ENCODE data around the gene SNAP47. TPM values are rescaled to one million over a fixed set of nuclear protein-coding genes. Genes with fewer than 3 reads are reported as not detected.
"Not testable (repeated sequence)": the region's sequence is repeated elsewhere in the genome, so short reads cannot be mapped to it uniquely, and the experiment has no call there.

Gene SNAP47
- total and polyA plus RNA-seq, 2 experiments from 2014 or later: 42.6 to 49.6 TPM

GRCh38 chr1:227707846-227708245 is 27.4 kb upstream of the SNAP47 start:
- TF ChIP-seq EZH2 (IDR thresholded peaks at IDR 0.05; ENCODE audit: borderline replicate concordance) (no peak), CTCF (IDR thresholded peaks at IDR 0.05; ENCODE audit: poor library complexity) (no peak), EZH2phosphoT487 (IDR thresholded peaks at IDR 0.05; ENCODE audit: low read depth, severe bottlenecking, unreplicated experiment) (no peak)
- H3K79me2 ChIP-seq: no peaks in the 10 kb centered on the region
- H3K4me1 ChIP-seq (ENCODE audit: insufficient read depth): no peaks in the 10 kb centered on the region
- H3K4me2 ChIP-seq: no peak overlapping the region
- H3K9me2 ChIP-seq (replicated peaks; ENCODE audit: insufficient read depth): no peaks in the 10 kb centered on the region
- no peak overlapping the region for H3K27ac ChIP-seq
- H3K4me3 ChIP-seq: no peak overlapping the region
- H4K20me1 ChIP-seq (ENCODE audit: insufficient read depth, poor library complexity, severe bottlenecking): no peaks in the 10 kb centered on the region
- DNase-seq (ENCODE audit: low spot score): no peak
- H3K36me3 ChIP-seq (replicated peaks; ENCODE audit: insufficient read depth, low read depth): no peaks in the 10 kb centered on the region
- 71% methylated on average over 1 of the region's 1 CpG for WGBS (ENCODE audit: low lambda C conversion rate, missing lambda C conversion rate)
- H3K27me3 ChIP-seq: no peaks in the 10 kb centered on the region
- no peak overlapping the region for H2AFZ ChIP-seq
- H3K9me3 ChIP-seq (ENCODE audit: low read depth): no peaks in the 10 kb centered on the region

GRCh38 chr1:227709451-227709850 is 25.8 kb upstream of the SNAP47 start:
- no peak overlapping the region for H3K4me3 ChIP-seq
- 79% methylated on average over 1 of the region's 1 CpG for WGBS (ENCODE audit: low lambda C conversion rate, missing lambda C conversion rate)
- TF ChIP-seq CTCF (IDR thresholded peaks at IDR 0.05; ENCODE audit: poor library complexity): no peak
- TF ChIP-seq EZH2 (IDR thresholded peaks at IDR 0.05; ENCODE audit: borderline replicate concordance): no peak
- TF ChIP-seq EZH2phosphoT487 (IDR thresholded peaks at IDR 0.05; ENCODE audit: low read depth, severe bottlenecking, unreplicated experiment): no peak

GRCh38 chr1:227710474-227710873 is 24.8 kb upstream of the SNAP47 start:
- not testable (repeated sequence) for H3K79me2 ChIP-seq; H3K36me3 ChIP-seq (replicated peaks; ENCODE audit: insufficient read depth, low read depth); H3K4me1 ChIP-seq (ENCODE audit: insufficient read depth); H3K4me2 ChIP-seq; H3K9me3 ChIP-seq (ENCODE audit: low read depth); H2AFZ ChIP-seq; H3K27ac ChIP-seq; H3K9me2 ChIP-seq (replicated peaks; ENCODE audit: insufficient read depth); H3K27me3 ChIP-seq; H4K20me1 ChIP-seq (ENCODE audit: insufficient read depth, poor library complexity, severe bottlenecking); H3K4me3 ChIP-seq; DNase-seq (ENCODE audit: low spot score)
- 93% methylated on average over 7 of the region's 24 CpGs for WGBS (ENCODE audit: low lambda C conversion rate, missing lambda C conversion rate)

More at GRCh38 chr1:227709451-227709850, 25.8 kb upstream of the SNAP47 start:
- Histone ChIP-seq H3K4me2 (no peak overlapping the region), H3K9me3 (ENCODE audit: low read depth) (no peaks in the 10 kb centered on the region), H3K79me2 (no peaks in the 10 kb centered on the region), H2AFZ (no peak overlapping the region), H3K4me1 (ENCODE audit: insufficient read depth) (no peaks in the 10 kb centered on the region), H3K36me3 (replicated peaks; ENCODE audit: insufficient read depth, low read depth) (no peaks in the 10 kb centered on the region), H3K27me3 (no peaks in the 10 kb centered on the region), H4K20me1 (ENCODE audit: insufficient read depth, poor library complexity, severe bottlenecking) (no peaks in the 10 kb centered on the region), H3K27ac (no peak overlapping the region), H3K9me2 (replicated peaks; ENCODE audit: insufficient read depth) (no peaks in the 10 kb centered on the region)
- no peak for DNase-seq (ENCODE audit: low spot score)

GRCh38 chr1:227712648-227713047 is 22.6 kb upstream of the SNAP47 start:
- DNase-seq (ENCODE audit: low spot score): no peak
- H3K4me3 ChIP-seq: no peak overlapping the region

More at GRCh38 chr1:227712648-227713047, 22.6 kb upstream of the SNAP47 start:
- Histone ChIP-seq H3K9me3 (ENCODE audit: low read depth) (peaks cover 3% of the 10 kb centered on the region), H3K27ac (no peak overlapping the region), H3K4me2 (no peak overlapping the region), H3K79me2 (no peaks in the 10 kb centered on the region), H3K9me2 (replicated peaks; ENCODE audit: insufficient read depth) (no peaks in the 10 kb centered on the region), H2AFZ (no peak overlapping the region), H3K27me3 (no peaks in the 10 kb centered on the region), H3K36me3 (replicated peaks; ENCODE audit: insufficient read depth, low read depth) (no peaks in the 10 kb centered on the region), H3K4me1 (ENCODE audit: insufficient read depth) (no peaks in the 10 kb centered on the region), H4K20me1 (ENCODE audit: insufficient read depth, poor library complexity, severe bottlenecking) (no peaks in the 10 kb centered on the region)
- TF ChIP-seq EZH2phosphoT487 (IDR thresholded peaks at IDR 0.05; ENCODE audit: low read depth, severe bottlenecking, unreplicated experiment) (no peak), EZH2 (IDR thresholded peaks at IDR 0.05; ENCODE audit: borderline replicate concordance) (no peak), CTCF (IDR thresholded peaks at IDR 0.05; ENCODE audit: poor library complexity) (no peak)

Data from hepatocyte (in vitro differentiated cells).